RWPE2 (cell line): ENCODE data around the gene LRBA.

Experiments
- ATAC-seq: fragments of 200-7000 bp; cut with Tn5 transposase; 3 replicates; pipeline ENCODE4 v1.9.1; 2021; ENCODE audit warnings: low read depth
- DNase-seq: peaks from one replicate; pipeline ENCODE4 v3.0.0-alpha.2; 2020; ENCODE audit warnings: low spot score
- H3K27ac ChIP-seq: fragments of 450-650 bp; 2 replicates; pipeline ENCODE4 v1.5.1; 2017; ENCODE audit warnings: mild to moderate bottlenecking; ENCODE audit not compliant: poor library complexity, severe bottlenecking
- H3K27me3 ChIP-seq: fragments of 250-450 bp; sonication (Bioruptor Pico); 2 replicates; pipeline ENCODE4 v1.5.1; 2021; ENCODE audit warnings: mild to moderate bottlenecking, moderate library complexity; ENCODE audit not compliant: insufficient read depth, poor library complexity, severe bottlenecking
- H3K36me3 ChIP-seq: fragments of 250-450 bp; sonication (Bioruptor Pico); 2 replicates; pipeline ENCODE4 v1.5.1; 2020; ENCODE audit warnings: low read depth, mild to moderate bottlenecking, moderate library complexity
- H3K4me1 ChIP-seq: fragments of 250-450 bp; sonication (Bioruptor Pico); 2 replicates; pipeline ENCODE4 v1.5.1; 2021; ENCODE audit warnings: mild to moderate bottlenecking, moderate library complexity; ENCODE audit not compliant: insufficient read depth, poor library complexity, severe bottlenecking
- H3K4me3 ChIP-seq: fragments of 250-450 bp; sonication (Bioruptor Pico); 2 replicates; pipeline ENCODE4 v1.5.1; 2021; ENCODE audit warnings: mild to moderate bottlenecking, moderate library complexity; ENCODE audit not compliant: severe bottlenecking
- H3K9me3 ChIP-seq: fragments of 250-450 bp; sonication (Bioruptor Pico); 2 replicates; pipeline ENCODE4 v1.5.1; 2021; ENCODE audit warnings: mild to moderate bottlenecking, moderate library complexity; ENCODE audit not compliant: severe bottlenecking
- CTCF ChIP-seq: fragments of 450-650 bp; IDR thresholded peaks from one replicate; pipeline ENCODE4 v1.5.1; 2017; ENCODE audit warnings: mild to moderate bottlenecking, moderate library complexity; ENCODE audit not compliant: poor library complexity, severe bottlenecking

The LRBA gene

GRCh38 chr4:150906987-150907633 lies 108.0 kb downstream of the LRBA start:
- H3K36me3 ChIP-seq, result peaks cover 75% of the 10 kb centered on the region
- no peaks in the 10 kb centered on the region for H3K4me1 ChIP-seq
- no peak for TF ChIP-seq CTCF
- no peak overlapping the region for H3K4me3 ChIP-seq
- H3K27me3 ChIP-seq, result no peaks in the 10 kb centered on the region
- H3K9me3 ChIP-seq, result no peaks in the 10 kb centered on the region
- no peak for ATAC-seq
- no peak overlapping the region for H3K27ac ChIP-seq
- DNase-seq, result no peak

- Histone ChIP-seq H3K4me3 (no peak overlapping the region), H3K9me3 (no peaks in the 10 kb centered on the region), H3K4me1 (no peaks in the 10 kb centered on the region), H3K36me3 (peaks cover 60% of the 10 kb centered on the region), H3K27me3 (no peaks in the 10 kb centered on the region), H3K27ac (no peak overlapping the region)
- ATAC-seq (no peak), DNase-seq (no peak)
- no peak for TF ChIP-seq CTCF
Observed at GRCh38 chr4:150904671-150905070, 110.4 kb downstream of the LRBA start.

GRCh38 chr4:150903603-150904002 lies 111.5 kb downstream of the LRBA start:
- H3K4me3 ChIP-seq, result no peak overlapping the region
- no peak for TF ChIP-seq CTCF
- no peak overlapping the region for H3K27ac ChIP-seq
- peaks cover 60% of the 10 kb centered on the region for H3K36me3 ChIP-seq
- H3K4me1 ChIP-seq, result no peaks in the 10 kb centered on the region
- no peak for DNase-seq
- no peak for ATAC-seq
- H3K9me3 ChIP-seq, result no peaks in the 10 kb centered on the region
- no peaks in the 10 kb centered on the region for H3K27me3 ChIP-seq

GRCh38 chr4:150896497-150896896 lies 118.6 kb downstream of the LRBA start:
- Histone ChIP-seq H3K4me1 (no peaks in the 10 kb centered on the region), H3K36me3 (peaks cover 42% of the 10 kb centered on the region), H3K27me3 (no peaks in the 10 kb centered on the region), H3K9me3 (no peaks in the 10 kb centered on the region), H3K4me3 (no peak overlapping the region), H3K27ac (no peak overlapping the region)
- DNase-seq (no peak), ATAC-seq (no peak)
- TF ChIP-seq CTCF, result no peak

GRCh38 chr4:150890246-150890645 lies 124.8 kb downstream of the LRBA start:
- Histone ChIP-seq H3K4me1 (peaks cover 7% of the 10 kb centered on the region), H3K36me3 (peaks cover 7% of the 10 kb centered on the region), H3K27ac (no peak overlapping the region), H3K4me3 (no peak overlapping the region), H3K27me3 (no peaks in the 10 kb centered on the region), H3K9me3 (no peaks in the 10 kb centered on the region)
- ATAC-seq (no peak), DNase-seq (no peak)
- no peak for TF ChIP-seq CTCF
